Peyer's patch (tissue), 4 donors: Measurements from ENCODE around the gene GID8.

Experiments
- CTCF ChIP-seq, 6 experiments: fragments of 450-650 bp in 4 of 6; fragments of 200-600 bp in 2 of 6; sonication (generic) in 1 of 6; IDR thresholded peaks; one replicate each; pipeline ENCODE4 v1.5.1; 2017 to 2019; ENCODE audit warnings: antibody characterized with exemption in 6 of 6, mild to moderate bottlenecking in 3 of 6, moderate library complexity in 1 of 6
- POLR2A ChIP-seq, 2 donors: fragments of 450-650 bp; IDR thresholded peaks; one replicate each; pipeline ENCODE4 v1.5.1; 2017; ENCODE audit warnings: antibody characterized with exemption in 2 of 2, mild to moderate bottlenecking in 2 of 2, moderate library complexity in 2 of 2

- TF ChIP-seq CTCF (IDR thresholded peaks at IDR 0.05): no peak
- TF ChIP-seq POLR2A (IDR thresholded peaks at IDR 0.05): no peak
These were observed 48.4 kb downstream of the GID8 start for GRCh38 chr20:62986257-62986800.
